GOT3 (cell line): Measurements from ENCODE around the gene CCL4.
"Not testable (repeated sequence)": the region's sequence is repeated elsewhere in the genome, so short reads cannot be mapped to it uniquely, and the experiment has no call there.

Source experiments
- DNase-seq: peaks from one replicate; lab custom pipeline; 2025; ENCODE audit warnings: mixed read lengths; lab: John Stamatoyannopoulos, UW

The CCL4 gene

DNA sequence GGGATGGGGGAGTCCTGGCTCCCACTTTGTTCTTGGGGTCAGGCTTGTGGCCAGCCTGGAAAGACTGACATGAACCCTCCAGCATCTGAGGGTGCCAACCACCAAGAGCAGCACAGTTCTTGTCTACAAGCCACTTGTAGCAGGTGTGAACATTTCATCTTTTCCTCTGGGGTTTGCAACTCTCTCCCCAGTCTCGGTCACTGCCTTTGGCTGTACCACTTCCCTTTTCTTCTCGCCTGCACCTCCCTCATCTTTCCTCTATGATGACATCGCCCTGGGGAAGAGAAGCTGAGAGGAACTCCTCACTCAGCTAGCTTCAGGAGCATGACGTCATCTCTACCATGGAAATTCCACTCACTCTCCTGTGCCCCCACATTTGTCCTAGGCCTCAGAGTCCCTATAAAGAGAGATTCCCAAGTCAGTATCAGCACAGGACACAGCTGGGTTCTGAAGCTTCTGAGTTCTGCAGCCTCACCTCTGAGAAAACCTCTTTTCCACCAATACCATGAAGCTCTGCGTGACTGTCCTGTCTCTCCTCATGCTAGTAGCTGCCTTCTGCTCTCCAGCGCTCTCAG, at the start of gene CCL4:
TSS of gene CCL4 (plus strand) at position 427 of the 575 bp plus-strand sequence. CDS start at position 506, 79 bp downstream.
- not testable (repeated sequence) for DNase-seq

DNA sequence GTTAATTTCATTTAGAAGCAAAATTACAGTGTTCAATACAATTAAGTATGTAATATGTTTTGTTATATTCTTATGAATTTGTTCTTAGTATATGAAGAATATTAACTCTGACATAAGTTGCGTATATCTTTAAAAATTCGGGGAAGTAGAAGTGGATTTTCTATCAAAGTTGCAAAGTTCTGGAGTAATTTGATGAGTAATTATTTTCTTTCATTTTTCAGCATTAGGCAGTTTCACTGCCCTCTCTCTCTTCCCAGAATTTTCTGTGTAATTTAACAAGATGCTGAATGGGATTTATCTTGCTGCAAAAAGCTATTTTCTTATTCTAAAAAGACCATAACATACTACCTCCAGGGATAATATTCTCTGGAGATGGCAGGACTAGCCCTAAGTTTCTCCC, 48.5 kb upstream of the CCL4 start:
- no peak for DNase-seq

DNA sequence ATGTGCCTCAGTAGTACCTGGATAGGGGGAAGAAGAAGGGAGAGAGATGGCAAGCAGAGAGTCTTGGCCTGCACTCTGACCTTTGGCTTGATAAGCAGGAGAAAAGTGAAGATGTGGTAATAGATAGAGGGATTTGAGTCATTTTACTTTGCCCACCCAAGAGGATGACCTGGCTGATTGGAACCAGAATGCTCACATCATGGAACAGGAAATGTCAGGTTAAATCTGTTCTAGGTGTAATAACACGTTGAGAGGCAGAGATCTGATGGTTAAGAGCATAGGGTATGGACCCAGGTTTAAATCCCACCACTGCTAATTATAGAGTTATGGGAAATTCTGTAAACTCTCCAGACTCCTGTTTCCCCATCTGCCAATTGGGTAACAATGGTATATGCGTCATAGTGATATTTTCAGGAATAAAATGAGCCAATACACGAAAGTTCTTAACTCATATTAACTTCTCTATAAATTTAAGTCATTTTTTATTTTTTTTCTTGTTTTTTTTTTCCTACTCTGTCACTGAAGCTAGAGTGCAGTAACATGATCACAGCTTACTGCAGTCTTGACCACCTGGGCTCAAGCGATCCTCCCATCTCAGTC, 47.6 kb upstream of the CCL4 start:
- no peak for DNase-seq

DNA sequence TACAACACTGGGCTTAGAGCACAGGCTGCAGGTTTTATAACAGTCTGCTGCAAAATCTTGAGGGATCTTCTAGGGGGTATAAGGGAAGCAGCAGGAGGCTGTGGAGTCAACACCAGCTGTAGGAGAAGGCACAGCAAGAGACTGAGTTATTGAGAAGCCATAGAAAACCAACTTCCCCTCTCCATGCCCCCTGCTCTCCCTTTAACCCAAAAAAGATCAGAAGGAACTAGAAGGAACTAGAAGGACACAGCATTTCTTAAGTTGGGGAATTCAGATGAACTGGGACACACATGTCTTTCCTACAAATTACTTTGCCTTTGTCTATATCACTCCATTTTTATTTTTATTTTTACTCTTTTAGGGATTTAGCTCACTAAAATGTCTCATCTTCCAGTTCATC, 45.7 kb upstream of the CCL4 start:
- DNase-seq, result no peak

DNA sequence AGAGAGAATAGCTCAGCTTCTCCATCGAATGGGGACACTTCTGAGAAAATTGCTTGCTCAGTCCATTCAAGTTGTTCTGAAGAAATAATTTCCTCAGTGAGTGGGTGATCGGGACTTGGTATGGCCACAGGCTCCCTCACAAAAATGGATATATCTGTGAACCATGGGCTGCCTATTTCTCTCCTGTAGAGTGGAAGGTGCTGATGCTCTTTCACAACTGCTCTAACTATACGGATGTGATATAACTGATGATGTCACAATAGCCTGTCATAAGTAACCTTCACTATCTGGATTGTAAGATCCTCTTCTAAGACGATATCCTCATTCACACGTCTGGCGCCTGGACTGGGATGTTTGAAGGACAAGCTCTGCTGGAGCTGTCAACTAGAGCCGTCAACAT, 44.2 kb upstream of the CCL4 start:
- no peak for DNase-seq

DNA sequence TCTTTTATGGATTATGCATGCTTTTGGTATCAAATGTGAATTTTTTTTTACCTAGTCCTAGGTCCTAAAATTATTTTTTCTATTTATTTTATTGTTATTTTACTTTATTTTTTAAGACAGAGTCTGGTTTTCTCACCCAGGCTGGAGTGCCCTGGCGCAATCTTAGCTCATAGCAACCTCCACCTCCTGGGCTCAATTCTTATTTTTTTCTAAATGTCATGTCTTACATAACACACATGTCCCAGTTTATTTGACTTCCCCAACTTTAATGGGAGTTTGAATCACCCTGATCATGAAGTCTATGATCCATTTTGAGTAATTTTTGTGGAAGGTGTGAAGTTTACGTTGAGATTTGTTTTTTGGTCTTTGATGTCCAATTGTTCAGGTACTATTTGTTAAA, 42.8 kb upstream of the CCL4 start:
- DNase-seq, result no peak

DNA sequence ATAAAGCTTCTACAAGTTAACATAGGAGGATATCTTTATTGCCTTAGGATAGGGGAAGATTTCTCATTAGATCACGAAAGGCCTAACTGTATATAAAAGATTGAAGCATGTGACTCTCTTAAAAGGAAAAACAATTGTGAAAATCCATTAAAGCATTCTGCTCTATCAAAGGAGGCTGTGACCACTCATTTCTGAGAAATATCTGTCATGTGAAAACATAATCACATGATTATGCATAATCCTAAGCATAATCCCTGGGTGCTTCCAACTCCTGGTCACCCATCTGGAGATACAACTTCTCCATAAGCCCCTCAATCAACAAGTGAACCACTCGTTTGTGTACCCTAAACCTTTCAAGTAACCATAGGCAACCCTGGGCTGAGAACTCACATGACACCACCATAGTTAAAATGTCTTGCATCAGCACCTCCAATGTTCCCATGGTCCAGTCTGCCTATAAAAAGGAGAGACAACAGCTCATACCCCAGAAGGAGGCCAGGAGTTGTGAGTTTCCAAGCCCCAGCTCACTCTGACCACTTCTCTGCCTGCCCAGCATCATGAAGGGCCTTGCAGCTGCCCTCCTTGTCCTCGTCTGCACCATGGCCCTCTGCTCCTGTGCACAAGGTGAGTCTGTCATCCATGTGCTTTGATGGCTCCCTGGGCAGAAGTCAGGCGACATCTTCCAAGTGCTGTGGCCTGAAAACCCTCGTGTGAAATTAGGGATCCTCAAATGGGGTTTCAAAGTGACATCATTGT, 39.7 kb upstream of the CCL4 start, which contains the start of gene CCL18:
TSS of gene CCL18 (plus strand) at position 487 of the 756 bp plus-strand sequence. CDS start at position 558, 71 bp downstream.
- no peak for DNase-seq

DNA sequence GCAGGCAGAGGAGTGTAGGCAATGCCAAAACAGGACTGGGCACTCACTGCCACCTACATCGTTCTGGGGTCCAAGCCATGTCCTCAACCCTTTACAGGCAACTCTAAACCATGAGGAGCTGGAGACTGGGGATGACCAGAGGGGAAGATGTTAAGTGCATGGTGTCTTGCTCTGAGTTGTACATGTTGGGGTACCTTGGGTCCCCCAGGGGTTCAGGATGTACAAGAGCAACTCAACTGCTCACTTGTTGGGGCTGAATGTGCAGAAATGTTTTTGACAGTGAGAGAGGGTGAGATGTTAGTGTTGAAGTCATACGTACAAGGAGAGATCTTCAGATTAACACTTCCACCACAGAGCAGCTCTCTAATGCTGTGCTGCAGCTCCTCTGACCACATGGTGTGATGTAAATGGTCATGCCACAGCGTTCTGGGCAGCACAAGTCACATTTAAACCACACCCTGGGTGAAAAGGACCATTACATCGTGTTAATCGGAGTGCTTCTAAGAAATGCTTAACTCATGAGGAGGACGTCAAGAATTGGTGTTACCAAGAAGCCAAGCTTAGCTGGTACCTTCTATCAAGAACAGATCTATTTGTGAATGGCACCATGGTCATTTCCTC, 37.2 kb upstream of the CCL4 start:
- DNase-seq, result no peak

DNA sequence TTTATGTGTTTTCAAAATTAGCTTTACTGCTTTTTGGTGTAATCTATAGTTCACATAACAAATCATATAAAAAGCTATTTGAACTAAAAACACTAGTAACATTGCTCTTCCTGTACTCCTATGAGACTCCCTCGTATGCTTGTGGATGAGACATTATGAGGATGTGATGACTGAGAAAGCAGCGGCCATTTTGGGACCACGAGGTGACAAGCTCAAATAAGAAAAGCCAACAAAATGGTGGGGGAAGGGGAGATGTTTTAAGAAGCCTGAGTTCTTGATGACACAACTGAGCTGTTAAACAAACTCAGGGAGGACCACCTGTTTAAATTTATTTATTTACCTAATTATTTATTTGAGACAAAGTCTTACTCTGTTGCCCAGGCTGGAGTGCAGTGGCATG, 35.1 kb upstream of the CCL4 start:
- no peak for DNase-seq

DNA sequence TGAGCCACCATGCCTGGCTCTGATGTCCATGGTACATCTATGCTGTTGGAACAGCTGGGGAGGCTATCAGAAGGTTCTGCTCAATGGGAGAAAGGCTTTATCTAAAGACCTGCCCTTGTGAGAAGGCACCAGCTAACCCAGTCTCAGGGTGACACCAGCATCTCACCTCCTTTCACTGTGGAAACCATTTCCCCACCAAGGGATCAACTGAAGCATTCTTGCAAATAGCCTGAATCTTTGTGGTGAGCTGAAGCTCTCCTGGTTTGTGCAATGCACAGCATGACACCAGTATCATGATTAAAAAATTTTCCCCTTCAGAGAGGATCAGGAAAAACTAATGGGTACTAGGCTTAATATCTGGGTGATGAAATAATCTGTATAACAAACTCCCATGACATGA, 34.5 kb upstream of the CCL4 start:
- no peak for DNase-seq

DNA sequence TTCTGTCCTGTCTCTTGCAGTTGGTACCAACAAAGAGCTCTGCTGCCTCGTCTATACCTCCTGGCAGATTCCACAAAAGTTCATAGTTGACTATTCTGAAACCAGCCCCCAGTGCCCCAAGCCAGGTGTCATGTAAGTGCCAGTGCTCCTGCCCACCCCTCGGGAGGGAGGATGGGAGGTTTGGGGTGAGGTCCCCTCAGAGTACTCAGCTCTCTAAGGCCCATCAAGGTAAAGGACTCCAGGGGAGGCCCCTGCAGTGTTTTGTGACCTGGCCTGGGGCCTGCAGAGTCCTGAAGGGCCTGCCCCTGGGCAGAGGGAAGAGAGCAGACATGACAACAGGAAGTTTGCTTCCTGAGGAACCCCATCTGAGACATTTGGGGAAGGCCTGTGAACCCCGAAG, 33.2 kb upstream of the CCL4 start:
- no peak for DNase-seq

DNA sequence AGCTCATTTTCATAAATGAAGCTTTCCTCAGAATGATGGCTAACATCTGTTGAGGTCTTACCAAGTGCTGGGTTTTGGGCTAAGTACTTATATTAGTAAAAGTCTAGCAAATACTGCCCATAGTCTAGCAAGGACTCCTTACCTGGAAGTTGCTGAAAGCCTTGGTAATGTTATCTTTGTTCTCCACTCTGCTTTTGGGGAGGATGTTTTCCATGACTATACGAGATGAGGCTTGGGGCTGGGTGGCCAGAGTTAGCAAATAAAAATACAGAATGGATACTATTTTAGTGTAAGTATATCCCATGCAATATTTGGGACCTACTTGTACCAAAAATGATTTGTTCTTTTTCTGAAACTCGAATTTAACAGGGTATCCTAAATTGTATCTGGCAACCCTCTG, 31.9 kb upstream of the CCL4 start:
- no peak for DNase-seq

DNA sequence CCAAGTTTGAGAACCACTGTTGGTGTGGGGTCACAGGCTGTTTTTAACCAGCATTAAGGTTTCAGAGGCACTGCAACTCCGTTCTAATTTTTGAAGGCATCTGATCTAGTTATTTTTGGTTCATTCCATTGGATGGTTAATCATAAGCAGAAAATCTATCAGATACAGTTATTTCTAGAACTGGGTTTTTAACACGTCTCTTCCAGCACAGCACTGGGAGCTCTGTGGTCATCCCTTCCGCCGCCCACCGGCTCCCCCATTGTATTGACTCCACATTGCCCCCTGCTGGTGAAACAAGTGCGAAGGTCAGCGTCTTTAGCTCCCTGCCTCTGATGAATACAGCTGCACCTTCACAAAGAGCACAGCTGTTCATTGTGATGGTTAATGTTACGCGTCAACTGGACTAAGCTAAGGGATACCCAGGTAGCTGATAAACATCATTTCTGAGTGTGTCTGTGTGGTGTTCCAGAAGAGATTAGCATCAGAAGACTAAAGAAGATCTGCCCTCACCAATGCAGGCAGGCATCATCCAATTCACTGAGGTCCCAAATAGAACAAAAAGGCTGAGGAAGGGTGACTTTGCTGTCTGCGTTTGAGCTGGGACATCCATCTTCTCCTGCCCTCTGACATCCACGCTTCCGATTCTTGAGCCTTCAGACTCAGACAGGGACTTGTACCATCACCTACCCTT, 31.1 kb upstream of the CCL4 start:
- DNase-seq, result no peak

DNA sequence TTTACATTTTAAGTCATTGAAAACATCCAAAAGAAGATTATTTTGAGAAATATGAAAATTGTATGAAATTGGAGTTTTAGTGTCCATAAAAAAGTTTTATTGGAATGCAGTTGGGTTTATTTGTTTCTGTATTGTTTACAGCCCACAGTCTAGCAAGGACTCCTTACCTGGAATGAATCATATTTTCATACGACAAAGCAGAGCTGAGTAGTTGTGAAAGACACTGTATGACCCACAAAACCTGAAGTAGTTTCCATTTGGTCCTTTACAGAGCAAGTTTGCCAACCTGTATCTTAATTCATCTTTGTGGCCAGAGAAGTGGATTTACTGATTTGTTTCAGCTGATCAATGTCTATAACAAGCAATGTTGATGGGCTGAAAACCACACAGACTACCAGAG, 29.3 kb upstream of the CCL4 start:
- no peak for DNase-seq

DNA sequence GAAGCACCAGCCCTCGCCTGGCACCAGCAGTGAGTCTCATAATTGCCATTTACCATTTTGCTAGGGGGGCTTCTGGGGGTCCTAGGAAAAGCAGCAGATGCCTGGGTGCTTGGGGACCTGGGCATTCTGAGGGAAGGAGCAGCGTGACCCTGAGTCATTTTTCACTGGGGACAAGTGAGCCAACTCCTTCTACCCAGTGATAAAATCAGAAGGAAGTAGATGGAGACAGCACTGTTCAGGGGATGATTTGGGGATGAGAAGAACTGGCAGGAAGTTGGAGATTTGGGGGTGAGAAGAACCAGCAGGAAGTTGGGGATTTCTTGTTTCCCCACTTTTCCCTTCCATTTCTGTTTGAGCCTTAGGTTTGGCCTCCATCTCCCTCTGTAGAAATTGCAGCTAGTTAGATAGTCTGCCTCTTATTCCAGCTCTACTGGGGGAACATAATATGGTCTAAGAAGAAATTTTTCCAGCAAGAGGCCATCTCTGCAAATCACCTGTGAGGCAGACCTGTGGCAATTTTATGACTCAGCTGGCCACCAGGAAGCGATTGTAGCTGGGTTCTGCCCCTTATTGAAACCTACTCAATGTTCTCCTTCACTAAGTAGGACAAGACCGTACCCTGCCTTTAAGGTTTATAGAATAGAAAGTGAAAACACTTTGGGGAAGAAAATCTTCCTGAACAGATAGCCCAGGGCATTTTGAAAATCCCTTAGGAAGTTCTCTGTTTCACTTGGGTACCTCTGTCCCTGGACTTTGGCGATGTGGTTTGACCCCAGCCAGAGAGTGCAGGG, 21.8 kb upstream of the CCL4 start:
- not testable (repeated sequence) for DNase-seq

DNA sequence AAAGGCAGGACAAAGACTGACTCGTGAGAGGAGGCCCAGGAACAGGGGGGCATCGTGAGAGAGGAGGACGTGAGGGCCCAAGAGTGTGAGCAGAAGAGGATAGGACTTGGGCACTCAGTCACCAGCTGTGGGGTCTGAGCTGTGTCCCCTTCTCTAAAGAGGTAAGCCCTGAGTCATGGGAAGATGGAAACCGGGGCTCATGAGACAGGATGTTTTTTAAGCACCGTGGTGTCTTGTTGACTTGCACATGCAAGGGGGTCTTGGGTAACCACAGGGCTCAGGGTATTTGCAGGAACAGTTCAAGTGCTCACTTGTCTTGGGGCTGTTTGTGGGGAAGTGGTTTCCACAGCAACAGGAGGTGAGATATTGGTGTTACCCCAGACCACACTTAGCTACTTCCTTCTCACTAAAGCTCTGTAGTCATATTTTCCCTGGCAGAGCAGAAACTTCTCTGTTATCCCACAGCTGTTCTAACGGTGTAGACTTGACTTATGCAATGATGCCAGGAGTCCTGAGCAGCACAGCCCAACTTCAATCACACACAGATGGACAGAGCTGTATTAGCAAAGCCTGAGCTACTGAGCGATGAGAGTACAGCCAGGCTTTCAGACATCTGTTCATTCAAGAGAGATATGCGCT, 21.0 kb upstream of the CCL4 start:
- DNase-seq, result not testable (repeated sequence)

DNA sequence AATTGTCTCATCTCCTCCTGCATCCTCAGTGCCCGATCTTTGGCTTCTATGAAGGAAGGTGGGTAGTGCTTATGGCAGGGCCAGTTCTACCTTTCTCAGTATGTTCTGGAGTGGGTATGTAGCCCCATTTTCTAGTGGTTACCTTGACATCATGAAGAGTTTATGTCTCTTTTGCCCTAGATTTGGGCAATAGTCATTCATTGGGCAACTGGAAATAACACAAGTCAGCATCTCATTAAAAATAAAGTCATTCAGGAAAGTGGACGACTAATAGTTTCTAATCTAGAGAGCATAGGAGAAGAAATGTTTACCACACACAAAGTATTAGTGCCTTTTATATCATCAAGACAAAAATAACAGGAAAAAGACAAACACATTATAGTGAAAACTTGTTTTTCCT, 19.9 kb upstream of the CCL4 start:
- not testable (repeated sequence) for DNase-seq

DNA sequence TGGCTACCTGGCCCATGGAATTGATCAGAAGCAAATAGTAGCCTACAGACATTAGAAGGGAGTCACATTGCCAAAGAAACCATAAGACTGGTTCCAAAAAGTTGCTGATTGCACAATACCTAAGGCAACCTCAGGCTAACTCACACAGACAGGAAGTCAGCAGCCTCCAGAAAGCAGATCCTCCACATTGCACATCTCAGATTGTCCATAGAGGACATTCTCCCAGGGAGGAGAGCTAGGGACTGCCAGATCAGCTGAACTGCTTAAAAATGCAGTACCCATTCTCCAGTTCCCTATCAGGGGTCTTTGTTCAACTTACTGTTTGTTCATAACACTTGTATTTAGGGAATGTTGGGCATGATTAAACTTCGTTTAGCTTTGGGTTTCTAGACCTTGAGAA, 17.9 kb upstream of the CCL4 start:
- no peak for DNase-seq

DNA sequence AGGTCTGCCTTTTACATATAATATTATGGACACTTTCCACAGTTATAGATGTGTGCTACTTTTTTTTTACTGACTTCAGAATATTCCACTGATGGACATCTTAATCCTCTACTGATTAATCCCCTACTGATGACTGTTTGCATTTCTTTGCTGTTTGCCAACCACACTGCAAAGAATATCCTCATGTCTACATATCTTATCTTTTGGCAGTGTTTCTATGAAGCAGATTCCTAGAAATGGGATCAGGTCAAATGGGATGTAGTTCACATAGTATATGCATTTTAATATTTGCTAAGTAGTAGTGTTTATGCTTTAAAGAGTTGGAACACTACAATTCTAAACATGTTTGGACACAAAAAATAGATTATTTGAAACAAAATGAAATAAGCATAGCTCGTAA, 16.8 kb upstream of the CCL4 start:
- DNase-seq, result no peak

DNA sequence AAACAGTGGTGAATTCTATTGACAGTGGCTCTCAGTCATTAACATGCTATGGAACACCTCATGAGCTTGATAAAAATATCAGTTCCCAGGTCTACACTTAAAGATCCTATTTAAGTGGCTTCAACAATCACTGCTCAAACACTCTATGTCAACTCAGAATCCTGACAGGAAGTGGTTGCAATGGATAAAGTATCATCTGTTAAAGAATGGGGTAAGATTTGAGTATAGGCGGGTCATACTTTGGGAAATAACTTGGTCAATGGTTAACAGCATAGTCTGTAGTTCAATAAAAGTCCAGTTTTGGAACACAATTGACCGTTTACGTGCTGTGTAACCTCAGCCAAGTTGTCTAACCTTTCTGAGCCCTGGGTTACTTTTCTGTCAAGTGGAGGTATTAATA, 16.2 kb upstream of the CCL4 start:
- not testable (repeated sequence) for DNase-seq
